ENCODE data around the gene LPA.

Gene LPA

GRCh38 chr6:160513836-160514235 lies 150.2 kb downstream of the LPA start:
- Histone ChIP-seq H3K4me2 (ENCODE audit: insufficient read depth, low read length) (no peak overlapping the region), H3K9ac (ENCODE audit: low read depth, low read length) (no peak overlapping the region), H3K4me1 (ENCODE audit: insufficient read depth, low read length) (no peaks in the 10 kb centered on the region), H2AFZ (ENCODE audit: low read depth, low read length) (no peak overlapping the region), H3K27me3 (ENCODE audit: insufficient read depth, low read length, poor library complexity) (no peaks in the 10 kb centered on the region), H3K4me3 (ENCODE audit: low read depth in 1 of 2, low read length in 2 of 2) (no peak overlapping the region), H3K79me2 (ENCODE audit: insufficient read depth, low read length) (no peaks in the 10 kb centered on the region), H3K36me3 (ENCODE audit: insufficient read depth, low read length) (no peaks in the 10 kb centered on the region), H4K20me1 (ENCODE audit: insufficient read depth, low read length) (no peaks in the 10 kb centered on the region), H3K9me3 (ENCODE audit: insufficient read depth, low read length, severe bottlenecking) (no peaks in the 10 kb centered on the region), H3K27ac (ENCODE audit: low read length) (no peak overlapping the region)
- DNase-seq = no peak
- ATAC-seq (ENCODE audit: insufficient read depth, low read depth) = no peak
- no peak for TF ChIP-seq EZH2 (IDR thresholded peaks at IDR 0.05; ENCODE audit: borderline replicate concordance, low read depth, low read length, severe bottlenecking)
- no peak for TF ChIP-seq CTCF (IDR thresholded peaks at IDR 0.05; ENCODE audit: borderline replicate concordance, extremely low read depth, low read length, poor library complexity, severe bottlenecking)

- H4K20me1 ChIP-seq (ENCODE audit: insufficient read depth, low read length) = no peaks in the 10 kb centered on the region
- ATAC-seq (ENCODE audit: insufficient read depth, low read depth) = no peak
- TF ChIP-seq EZH2 (IDR thresholded peaks at IDR 0.05; ENCODE audit: borderline replicate concordance, low read depth, low read length, severe bottlenecking) (no peak), CTCF (IDR thresholded peaks at IDR 0.05; ENCODE audit: borderline replicate concordance, extremely low read depth, low read length, poor library complexity, severe bottlenecking) (no peak)
These were observed 153.0 kb downstream of the LPA start for GRCh38 chr6:160510976-160511617.

GRCh38 chr6:160510199-160510598 lies 153.9 kb downstream of the LPA start:
- H3K4me2 ChIP-seq (ENCODE audit: insufficient read depth, low read length) = no peak overlapping the region
- DNase-seq = no peak
- no peaks in the 10 kb centered on the region for H3K27me3 ChIP-seq (ENCODE audit: insufficient read depth, low read length, poor library complexity)
- H3K4me1 ChIP-seq (ENCODE audit: insufficient read depth, low read length) = no peaks in the 10 kb centered on the region
- H3K9me3 ChIP-seq (ENCODE audit: insufficient read depth, low read length, severe bottlenecking) = no peaks in the 10 kb centered on the region
- no peak overlapping the region for H3K4me3 ChIP-seq (ENCODE audit: low read depth in 1 of 2, low read length in 2 of 2)
- no peak overlapping the region for H3K27ac ChIP-seq (ENCODE audit: low read length)
- ATAC-seq (ENCODE audit: insufficient read depth, low read depth) = peak; percentile 33; the same call in 1 of the 3 replicates
- H3K36me3 ChIP-seq (ENCODE audit: insufficient read depth, low read length) = no peaks in the 10 kb centered on the region
- H2AFZ ChIP-seq (ENCODE audit: low read depth, low read length) = no peak overlapping the region
- H3K79me2 ChIP-seq (ENCODE audit: insufficient read depth, low read length) = no peaks in the 10 kb centered on the region
- no peaks in the 10 kb centered on the region for H4K20me1 ChIP-seq (ENCODE audit: insufficient read depth, low read length)
- H3K9ac ChIP-seq (ENCODE audit: low read depth, low read length) = no peak overlapping the region
- TF ChIP-seq CTCF (IDR thresholded peaks at IDR 0.05; ENCODE audit: borderline replicate concordance, extremely low read depth, low read length, poor library complexity, severe bottlenecking) = no peak
- TF ChIP-seq EZH2 (IDR thresholded peaks at IDR 0.05; ENCODE audit: borderline replicate concordance, low read depth, low read length, severe bottlenecking) = no peak

More at GRCh38 chr6:160510976-160511617, 153.0 kb downstream of the LPA start:
- H3K27ac ChIP-seq (ENCODE audit: low read length) = no peak overlapping the region
- H3K36me3 ChIP-seq (ENCODE audit: insufficient read depth, low read length) = no peaks in the 10 kb centered on the region
- no peak for DNase-seq
- H2AFZ ChIP-seq (ENCODE audit: low read depth, low read length) = no peak overlapping the region
- no peaks in the 10 kb centered on the region for H3K27me3 ChIP-seq (ENCODE audit: insufficient read depth, low read length, poor library complexity)
- no peaks in the 10 kb centered on the region for H3K4me1 ChIP-seq (ENCODE audit: insufficient read depth, low read length)
- H3K4me3 ChIP-seq (ENCODE audit: low read depth in 1 of 2, low read length in 2 of 2) = no peak overlapping the region
- no peak overlapping the region for H3K4me2 ChIP-seq (ENCODE audit: insufficient read depth, low read length)
- H3K79me2 ChIP-seq (ENCODE audit: insufficient read depth, low read length) = no peaks in the 10 kb centered on the region
- no peak overlapping the region for H3K9ac ChIP-seq (ENCODE audit: low read depth, low read length)
- H3K9me3 ChIP-seq (ENCODE audit: insufficient read depth, low read length, severe bottlenecking) = no peaks in the 10 kb centered on the region
